ENCODE results near the gene DBR1. TPM values are rescaled to one million over a fixed set of nuclear protein-coding genes. Genes with fewer than 3 reads are reported as not detected.

DBR1 gene
- total and polyA plus RNA-seq, 9 of the 15 experiments (the other 6 are each of a cell fraction or from before 2014, with no cell fraction given) = 2.7 to 14.1 (median 10.9) TPM

GRCh38 chr3:138174421-138175131, at the start of gene DBR1 (continued):
- TF ChIP-seq, protein P1, sequence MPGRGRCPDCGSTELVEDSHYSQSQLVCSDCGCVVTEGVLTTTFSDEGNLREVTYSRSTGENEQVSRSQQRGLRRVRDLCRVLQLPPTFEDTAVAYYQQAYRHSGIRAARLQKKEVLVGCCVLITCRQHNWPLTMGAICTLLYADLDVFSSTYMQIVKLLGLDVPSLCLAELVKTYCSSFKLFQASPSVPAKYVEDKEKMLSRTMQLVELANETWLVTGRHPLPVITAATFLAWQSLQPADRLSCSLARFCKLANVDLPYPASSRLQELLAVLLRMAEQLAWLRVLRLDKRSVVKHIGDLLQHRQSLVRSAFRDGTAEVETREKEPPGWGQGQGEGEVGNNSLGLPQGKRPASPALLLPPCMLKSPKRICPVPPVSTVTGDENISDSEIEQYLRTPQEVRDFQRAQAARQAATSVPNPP (IDR thresholded peaks at IDR 0.05; ENCODE audit: borderline replicate concordance, insufficient read depth, insufficient read length) = no peak
- no peak for TF ChIP-seq ZNF174 (CRISPR knock-in tag; IDR thresholded peaks at IDR 0.05)
- TF ChIP-seq HDAC8 (tag; IDR thresholded peaks at IDR 0.05) = no peak
- peak; percentile 52; the same call in 1 of the 2 replicates for TF ChIP-seq CTBP1 (IDR thresholded peaks at IDR 0.05; ENCODE audit: borderline replicate concordance)
- peak; percentile 38; the same call in 1 of the 2 replicates for TF ChIP-seq SMAD4 (CRISPR knock-in tag; conservative IDR thresholded peaks at IDR 0.05)
- 0 out of 2 replicates have a peak, but pooled peaks have one; percentile 45 for TF ChIP-seq ETS1 (conservative IDR thresholded peaks at IDR 0.05; ENCODE audit: control insufficient read depth, low read depth, low read length)
- TF ChIP-seq TRIM24 (IDR thresholded peaks at IDR 0.05) = no peak
- TF ChIP-seq MAFF (IDR thresholded peaks at IDR 0.05; ENCODE audit: low read length) = peak; percentile 61
- peak; percentile 35 to 69; a peak in 1 of 4 replicates for TF ChIP-seq SIN3A (IDR thresholded peaks at IDR 0.05; ENCODE audit: borderline replicate concordance in 2 of 2, control insufficient read depth in 1 of 2, low read depth in 2 of 2, low read length in 2 of 2)
- TF ChIP-seq, protein P2, sequence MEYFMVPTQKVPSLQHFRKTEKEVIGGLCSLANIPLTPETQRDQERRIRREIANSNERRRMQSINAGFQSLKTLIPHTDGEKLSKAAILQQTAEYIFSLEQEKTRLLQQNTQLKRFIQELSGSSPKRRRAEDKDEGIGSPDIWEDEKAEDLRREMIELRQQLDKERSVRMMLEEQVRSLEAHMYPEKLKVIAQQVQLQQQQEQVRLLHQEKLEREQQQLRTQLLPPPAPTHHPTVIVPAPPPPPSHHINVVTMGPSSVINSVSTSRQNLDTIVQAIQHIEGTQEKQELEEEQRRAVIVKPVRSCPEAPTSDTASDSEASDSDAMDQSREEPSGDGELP (CRISPR knock-in tag; IDR thresholded peaks at IDR 0.05; ENCODE audit: borderline replicate concordance) = peak; percentile 63; the same call in 1 of the 2 replicates
- no peak for TF ChIP-seq THRAP3 (IDR thresholded peaks at IDR 0.05; ENCODE audit: borderline replicate concordance)
- peak; percentile 98 for TF ChIP-seq CHD2 (IDR thresholded peaks at IDR 0.05; ENCODE audit: low read depth, low read length)
- peak; percentile 90 for TF ChIP-seq ELF2 (CRISPR knock-in tag; IDR thresholded peaks at IDR 0.05)
- 0 out of 2 replicates have a peak, but pooled peaks have one; percentile 23 for TF ChIP-seq ZNF395 (CRISPR knock-in tag; IDR thresholded peaks at IDR 0.05)
- peak; percentile 70 for TF ChIP-seq CXXC5 (CRISPR knock-in tag; IDR thresholded peaks at IDR 0.05)
- no peak for TF ChIP-seq NR2C2 (CRISPR knock-in tag; IDR thresholded peaks at IDR 0.05)
- peak; percentile 93 for TF ChIP-seq NR2C2 (tag; IDR thresholded peaks at IDR 0.05)
- TF ChIP-seq HNRNPLL (IDR thresholded peaks at IDR 0.05; ENCODE audit: low read depth, low read length, poor library complexity, severe bottlenecking) = peak; percentile 56
- peak; percentile 63; the same call in 1 of the 2 replicates for TF ChIP-seq KLF1 (tag; IDR thresholded peaks at IDR 0.05)
- peak; percentile 65 for TF ChIP-seq SMARCB1 (IDR thresholded peaks at IDR 0.05; ENCODE audit: insufficient read length, low read depth)
- peak; percentile 43 to 61 for TF ChIP-seq E2F6 (IDR thresholded peaks at IDR 0.05; ENCODE audit: borderline replicate concordance in 1 of 2, extremely low read depth in 1 of 2, insufficient read depth in 1 of 2, insufficient read length in 1 of 2, low read depth in 1 of 2, low read length in 1 of 2, poor library complexity in 1 of 2, severe bottlenecking in 1 of 2)

Measured in K562 (cell line).